Sigmoid colon (tissue), 7 donors: ENCODE results near the gene SLC45A3. TPM values are rescaled to one million over a fixed set of nuclear protein-coding genes. Genes with fewer than 3 reads are reported as not detected.

Experiments
- DNase-seq: peaks from one replicate; pipeline ENCODE4 v3.0.0-alpha.2; 2019
- H3K27ac ChIP-seq, 4 donors: fragments of 200-600 bp; sonication (generic); one replicate each; pipeline ENCODE4 v1.5.1; 2016 to 2019; ENCODE audit warnings: mild to moderate bottlenecking in 1 of 4
- H3K27me3 ChIP-seq, 3 donors: fragments of 200-600 bp; sonication (generic); one replicate each; pipeline ENCODE4 v1.5.1; 2019; ENCODE audit warnings: mild to moderate bottlenecking in 1 of 3
- H3K36me3 ChIP-seq, 4 donors: fragments of 200-600 bp; sonication (generic); one replicate each; pipeline ENCODE4 v1.5.1; 2016 to 2019
- H3K4me1 ChIP-seq, 4 donors: fragments of 200-600 bp; sonication (generic); one replicate each; pipeline ENCODE4 v1.5.1; 2017 to 2019
- H3K4me3 ChIP-seq, 4 donors: fragments of 200-600 bp; sonication (generic); one replicate each; pipeline ENCODE4 v1.5.1; 2017 to 2019; ENCODE audit warnings: mild to moderate bottlenecking in 2 of 4, moderate library complexity in 1 of 4
- H3K9me3 ChIP-seq, 4 donors: fragments of 200-600 bp in 3 of 4; sonication (generic) in 3 of 4; one replicate each; pipeline versions ENCODE4 v1.5.1 to v1.6.1; 2013 to 2019
- EP300 ChIP-seq, 4 donors: sonication (generic); formaldehyde crosslinking; IDR thresholded peaks; one replicate each; pipeline ENCODE4 v1.6.1; 2017; ENCODE audit warnings: antibody characterized with exemption in 4 of 4
- POLR2A ChIP-seq, 2 donors: fragments of 450-650 bp; IDR thresholded peaks; one replicate each; pipeline ENCODE4 v1.6.1; 2016; ENCODE audit warnings: antibody characterized with exemption in 2 of 2, mild to moderate bottlenecking in 2 of 2, moderate library complexity in 2 of 2
- POLR2AphosphoS5 ChIP-seq, 4 donors: sonication (generic); formaldehyde crosslinking; IDR thresholded peaks; one replicate each; pipeline ENCODE4 v1.6.1; 2017; ENCODE audit warnings: antibody characterized with exemption in 4 of 4
- WGBS, 2 donors: extraction: QIAGEN DNeasy Blood & Tissue Kit; methylation state at CpG; one replicate each; pipeline ENCODE4 v1.1.7; 2013; 5-methylcytosine and 5-hydroxymethylcytosine counted together
- intact Hi-C: fragments of 100-400 bp; cut with DNase I; formaldehyde crosslinking; loops from one replicate; pipeline ENCODE4 v1.15.1; 2023
- polyA plus RNA-seq, 3 donors: library from polyadenylated mRNA; stranded (reverse); fragments of 200-250 nt; gene quantifications; one replicate each; pipeline ENCODE4 v1.2.3, GENCODE V29; 2013
- total RNA-seq, 4 donors: library from RNA; depleted of rRNA; stranded (reverse); fragments of >200 nt; gene quantifications; one replicate each; pipeline ENCODE4 v1.1.0, GENCODE V29; 2016
- TF ChIP-seq, protein P1 (sequence below), 4 experiments: fragments of 450-650 bp in 3 of 4; fragments of 200-600 bp in 1 of 4; IDR thresholded peaks; one replicate each; pipeline ENCODE4 v1.5.1; 2016 to 2019; ENCODE audit warnings: antibody characterized with exemption in 4 of 4, mild to moderate bottlenecking in 3 of 4, moderate library complexity in 2 of 4
- donor health status: healthy with polysubstance abuse.
- donor health status: Bipolar disorder and iron deficiency.
- donor health status: healthy.

The SLC45A3 gene
- total and polyA plus RNA-seq, 7 donors: 0.68 to 15.2 (median 2.2) TPM

DNA sequence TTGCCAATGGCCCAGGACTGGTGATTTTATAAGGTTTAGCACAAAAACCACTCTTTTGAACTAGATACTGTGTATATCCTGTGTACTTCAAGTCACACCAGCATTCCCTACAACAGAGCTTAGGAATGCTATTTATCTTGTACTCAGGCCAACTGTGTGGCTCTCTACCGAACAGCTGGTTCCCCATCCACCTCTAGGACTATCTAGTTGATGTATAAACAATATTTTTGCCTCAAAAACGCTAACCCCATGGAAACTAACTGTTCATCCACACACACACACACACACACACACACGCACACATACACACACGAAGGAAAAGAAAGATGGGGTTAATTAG, 28.7 kb upstream of the SLC45A3 start:
- no peak for TF ChIP-seq EP300 (IDR thresholded peaks at IDR 0.05)
- TF ChIP-seq POLR2AphosphoS5 (IDR thresholded peaks at IDR 0.05): no peak
- no peak for TF ChIP-seq POLR2A (IDR thresholded peaks at IDR 0.05)
- TF ChIP-seq, protein P1, sequence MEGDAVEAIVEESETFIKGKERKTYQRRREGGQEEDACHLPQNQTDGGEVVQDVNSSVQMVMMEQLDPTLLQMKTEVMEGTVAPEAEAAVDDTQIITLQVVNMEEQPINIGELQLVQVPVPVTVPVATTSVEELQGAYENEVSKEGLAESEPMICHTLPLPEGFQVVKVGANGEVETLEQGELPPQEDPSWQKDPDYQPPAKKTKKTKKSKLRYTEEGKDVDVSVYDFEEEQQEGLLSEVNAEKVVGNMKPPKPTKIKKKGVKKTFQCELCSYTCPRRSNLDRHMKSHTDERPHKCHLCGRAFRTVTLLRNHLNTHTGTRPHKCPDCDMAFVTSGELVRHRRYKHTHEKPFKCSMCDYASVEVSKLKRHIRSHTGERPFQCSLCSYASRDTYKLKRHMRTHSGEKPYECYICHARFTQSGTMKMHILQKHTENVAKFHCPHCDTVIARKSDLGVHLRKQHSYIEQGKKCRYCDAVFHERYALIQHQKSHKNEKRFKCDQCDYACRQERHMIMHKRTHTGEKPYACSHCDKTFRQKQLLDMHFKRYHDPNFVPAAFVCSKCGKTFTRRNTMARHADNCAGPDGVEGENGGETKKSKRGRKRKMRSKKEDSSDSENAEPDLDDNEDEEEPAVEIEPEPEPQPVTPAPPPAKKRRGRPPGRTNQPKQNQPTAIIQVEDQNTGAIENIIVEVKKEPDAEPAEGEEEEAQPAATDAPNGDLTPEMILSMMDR (IDR thresholded peaks at IDR 0.05): no peak
- WGBS, 2 donors: 42 to 57% methylated on average over 4 of the region's 4 CpGs
- peaks cover 0 to 23% (median 8%) of the 10 kb centered on the region in 4 donors for H3K4me1 ChIP-seq
- H3K27me3 ChIP-seq: no peaks in the 10 kb centered on the region
- no peak overlapping the region for H3K27ac ChIP-seq
- H3K9me3 ChIP-seq: no peaks in the 10 kb centered on the region
- no peak overlapping the region for H3K4me3 ChIP-seq
- peaks cover 0 to 13% (median 0%) of the 10 kb centered on the region in 4 donors for H3K36me3 ChIP-seq
- no peak for DNase-seq
- intact Hi-C loops: loop anchor here (5.0 kb wide), 1 partner anchor 117 kb away; no protein-coding TSS in a partner anchor

DNA sequence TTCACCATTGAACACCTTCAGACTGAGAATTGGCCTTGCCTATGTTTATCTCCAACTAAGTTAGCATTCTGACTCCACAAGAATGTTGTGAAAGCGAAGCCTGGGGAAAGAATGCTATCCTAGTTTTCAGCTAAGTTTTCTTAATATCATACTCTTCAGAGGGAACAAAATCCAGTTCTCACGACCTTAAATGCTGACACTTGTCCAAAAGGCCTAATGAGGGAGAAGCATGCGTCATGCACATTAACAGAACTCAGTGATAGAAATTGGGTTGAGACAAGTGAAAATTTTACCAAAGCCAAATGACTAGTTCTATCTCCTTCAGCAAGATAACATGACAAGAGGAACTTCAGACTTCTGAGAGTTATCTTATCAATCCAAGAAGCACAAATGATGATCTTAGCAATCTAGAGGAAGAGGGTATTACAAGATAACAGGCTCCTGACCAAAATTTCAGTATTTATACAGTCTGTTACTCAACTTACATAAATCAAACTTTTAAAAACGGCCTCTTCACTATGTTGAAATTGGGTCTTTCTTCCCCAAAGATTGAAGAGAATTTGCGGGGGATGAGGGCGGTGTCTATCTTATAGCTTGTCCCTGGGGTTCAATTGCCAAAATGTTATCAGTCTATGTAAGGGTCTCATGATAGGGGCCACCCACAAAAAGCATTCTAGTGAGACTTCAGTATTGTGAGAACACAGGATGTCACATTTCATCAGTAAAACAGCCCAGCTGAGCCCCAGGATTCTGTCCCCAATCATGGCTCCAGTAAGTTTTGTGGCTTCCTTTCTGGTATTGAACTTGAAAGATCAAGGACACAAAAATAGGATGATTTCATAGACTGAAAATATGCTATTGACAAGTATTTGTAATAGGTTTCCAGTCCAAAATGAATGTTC, 26.5 kb upstream of the SLC45A3 start:
- Histone ChIP-seq H3K27ac (no peak overlapping the region), H3K9me3 (no peaks in the 10 kb centered on the region), H3K4me3 (no peak overlapping the region), H3K36me3 (peaks cover 0 to 13% (median 0%) of the 10 kb centered on the region in 4 donors), H3K27me3 (no peaks in the 10 kb centered on the region), H3K4me1 (peaks cover 0 to 13% (median 3%) of the 10 kb centered on the region in 4 donors)
- DNase-seq: no peak
- WGBS, 2 donors: 81 to 92% methylated on average over 6 of the region's 6 CpGs
- intact Hi-C loops: loop anchor here (5.0 kb wide), 1 partner anchor 115 kb away; no protein-coding TSS in a partner anchor
- TF ChIP-seq POLR2A (IDR thresholded peaks at IDR 0.05): no peak
- no peak for TF ChIP-seq EP300 (IDR thresholded peaks at IDR 0.05)
- TF ChIP-seq, protein P1 (IDR thresholded peaks at IDR 0.05): no peak
- TF ChIP-seq POLR2AphosphoS5 (IDR thresholded peaks at IDR 0.05): no peak

DNA sequence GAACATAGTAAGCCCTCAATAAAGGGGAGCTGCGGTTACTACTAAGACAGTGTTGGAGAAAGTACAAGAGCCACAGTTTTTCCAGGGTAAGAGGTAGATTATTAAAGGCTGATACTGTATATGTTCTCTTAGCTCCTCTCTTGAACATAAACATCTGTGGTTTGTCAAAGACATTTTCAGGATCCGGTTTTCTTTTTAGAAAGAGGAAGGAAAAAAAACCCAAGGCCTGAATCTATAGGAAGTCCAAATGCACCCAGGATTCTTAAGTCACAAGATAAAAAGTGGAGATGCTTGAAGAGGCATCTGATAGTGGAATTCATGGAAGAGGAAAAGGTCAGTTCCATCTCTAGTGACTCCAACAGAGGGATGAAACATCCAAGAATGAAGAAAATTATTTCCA, 24.6 kb upstream of the SLC45A3 start:
- H3K4me1 ChIP-seq: peaks cover 0 to 7% (median 3%) of the 10 kb centered on the region in 4 donors
- H3K9me3 ChIP-seq: no peaks in the 10 kb centered on the region
- no peak for DNase-seq
- TF ChIP-seq POLR2AphosphoS5 (IDR thresholded peaks at IDR 0.05): no peak
- TF ChIP-seq, protein P1 (IDR thresholded peaks at IDR 0.05): no peak
- no peak for TF ChIP-seq EP300 (IDR thresholded peaks at IDR 0.05)
- no peak for TF ChIP-seq POLR2A (IDR thresholded peaks at IDR 0.05)
- no peaks in the 10 kb centered on the region for H3K27me3 ChIP-seq
- WGBS, 2 donors: 37 to 86% methylated on average over 2 of the region's 2 CpGs
- H3K27ac ChIP-seq: no peak overlapping the region
- no peak overlapping the region for H3K4me3 ChIP-seq
- peaks cover 0 to 13% (median 0%) of the 10 kb centered on the region in 4 donors for H3K36me3 ChIP-seq
- intact Hi-C loops: loop anchor here (5.0 kb wide), 1 partner anchor 113 kb away; no protein-coding TSS in a partner anchor

GRCh38 chr1:205703072-205703471, 22.8 kb upstream of the SLC45A3 start:
- Histone ChIP-seq H3K36me3 (peaks cover 0 to under 1% (median 0%) of the 10 kb centered on the region in 4 donors), H3K4me3 (no peak overlapping the region), H3K9me3 (no peaks in the 10 kb centered on the region), H3K27ac (no peak overlapping the region), H3K4me1 (no peaks in the 10 kb centered on the region), H3K27me3 (no peaks in the 10 kb centered on the region)
- intact Hi-C loops: no loop called here
- TF ChIP-seq POLR2AphosphoS5 (IDR thresholded peaks at IDR 0.05) (no peak), EP300 (IDR thresholded peaks at IDR 0.05) (no peak)
- TF ChIP-seq, protein P1 (IDR thresholded peaks at IDR 0.05): no peak
- DNase-seq: no peak
- 19 to 76% methylated on average over 1 of the region's 1 CpG for WGBS, 2 donors
